HG03039 (cell line): ENCODE data around the gene NSMCE1.

Source experiments
- ATAC-seq: cut with Tn5 transposase; IDR thresholded peaks from one replicate; pipeline ENCODE4 v1.9.1; 2021; ENCODE audit warnings: mild to moderate bottlenecking, moderate library complexity; ENCODE audit not compliant: unreplicated experiment

The NSMCE1 gene, protein sequence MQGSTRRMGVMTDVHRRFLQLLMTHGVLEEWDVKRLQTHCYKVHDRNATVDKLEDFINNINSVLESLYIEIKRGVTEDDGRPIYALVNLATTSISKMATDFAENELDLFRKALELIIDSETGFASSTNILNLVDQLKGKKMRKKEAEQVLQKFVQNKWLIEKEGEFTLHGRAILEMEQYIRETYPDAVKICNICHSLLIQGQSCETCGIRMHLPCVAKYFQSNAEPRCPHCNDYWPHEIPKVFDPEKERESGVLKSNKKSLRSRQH

GRCh38 chr16:27268376-27269299 is at the start of gene NSMCE1:
NSMCE1 (minus strand) TSS chr16:27268772; CDS start chr16:27257570, 11,202 bp downstream.
- peak; percentile 87 for ATAC-seq

GRCh38 chr16:27317738-27318391 is 49.3 kb upstream of the NSMCE1 start:
- ATAC-seq: no peak

DNA sequence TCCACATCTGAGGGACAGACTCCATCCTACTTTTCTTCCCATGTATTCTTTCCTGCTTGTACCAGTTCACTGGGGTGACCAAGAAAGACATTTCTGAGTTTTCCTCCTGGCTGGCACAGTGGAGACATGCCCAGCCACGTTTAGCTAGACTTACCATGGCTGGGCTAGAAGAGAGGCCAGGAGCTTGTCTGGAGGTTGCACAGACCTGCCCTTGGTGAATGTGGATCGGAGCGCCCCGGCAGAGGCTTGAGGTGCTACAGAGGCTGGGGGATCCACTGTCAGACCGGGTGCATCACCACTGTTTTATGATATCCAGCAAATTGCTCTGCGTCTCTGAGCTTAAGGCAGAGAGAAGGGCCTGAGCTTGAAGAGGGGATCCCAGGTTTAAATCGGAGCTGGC is 48.7 kb upstream of the NSMCE1 start:
- ATAC-seq: no peak

- no peak for ATAC-seq
Observed at GRCh38 chr16:27316038-27316680, 47.6 kb upstream of the NSMCE1 start.

GRCh38 chr16:27315333-27316037 is 46.9 kb upstream of the NSMCE1 start:
- ATAC-seq: no peak

DNA sequence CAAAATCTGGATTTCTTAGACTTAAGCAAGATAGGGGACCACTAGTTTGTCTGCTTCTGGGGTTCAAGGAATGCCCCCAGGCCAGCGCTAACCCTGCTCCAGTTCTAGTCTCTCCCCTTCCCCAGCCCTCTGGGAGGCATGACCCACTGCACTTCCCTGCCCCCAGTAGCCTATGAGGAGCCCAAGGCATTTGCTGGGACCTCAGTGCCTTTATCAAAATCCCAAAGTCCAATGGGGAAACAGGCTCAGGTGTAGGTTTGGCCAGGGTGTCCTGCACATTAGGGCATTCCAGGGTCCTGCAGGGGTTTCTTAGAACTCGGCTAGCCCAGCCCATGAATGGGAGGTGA is 46.4 kb upstream of the NSMCE1 start:
- ATAC-seq: no peak

- no peak for ATAC-seq
Observed at GRCh38 chr16:27314161-27314723, 45.7 kb upstream of the NSMCE1 start.

DNA sequence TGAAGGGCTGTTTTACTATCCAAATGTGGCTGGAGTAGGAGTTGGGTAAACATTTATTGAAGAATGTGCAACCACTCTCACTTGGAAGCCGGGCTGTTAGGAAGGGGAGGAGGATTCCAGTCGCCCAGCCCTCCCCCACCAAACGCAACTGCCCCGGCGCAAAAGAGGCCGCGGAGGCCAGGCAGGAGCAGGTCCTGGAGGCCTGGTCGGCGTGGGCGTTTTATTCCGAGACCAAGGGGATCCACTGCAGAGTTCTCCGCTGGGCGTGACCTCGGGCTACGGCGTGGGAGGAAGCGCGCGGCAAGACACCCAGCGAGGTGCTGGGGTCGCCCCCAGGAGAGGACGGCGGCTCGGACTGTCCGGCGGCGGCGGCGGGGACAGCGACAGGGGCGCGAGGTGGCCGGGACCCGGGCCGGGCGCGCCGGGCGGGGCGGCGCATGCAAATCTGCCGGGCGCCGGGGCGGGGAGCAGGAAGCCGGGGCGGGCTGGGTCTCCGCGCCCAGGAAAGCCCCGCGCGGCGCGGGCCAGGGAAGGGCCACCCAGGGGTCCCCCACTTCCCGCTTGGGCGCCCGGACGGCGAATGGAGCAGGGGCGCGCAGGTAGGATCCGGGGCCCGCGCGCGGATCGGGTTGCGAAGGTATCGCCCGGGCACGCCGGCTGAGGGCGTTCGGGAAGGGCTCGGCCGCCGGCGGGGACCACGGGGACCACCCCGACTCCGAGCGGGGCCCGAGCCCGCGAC is 45.0 kb upstream of the NSMCE1 start, which contains the start of gene IL4R:
IL4R (plus strand) TSS at position 553 of the 739 bp plus-strand sequence. CDS start 26,230 bp downstream, outside the sequence.
- no peak for ATAC-seq

GRCh38 chr16:27312580-27313421 is 44.2 kb upstream of the NSMCE1 start:
- no peak for ATAC-seq

DNA sequence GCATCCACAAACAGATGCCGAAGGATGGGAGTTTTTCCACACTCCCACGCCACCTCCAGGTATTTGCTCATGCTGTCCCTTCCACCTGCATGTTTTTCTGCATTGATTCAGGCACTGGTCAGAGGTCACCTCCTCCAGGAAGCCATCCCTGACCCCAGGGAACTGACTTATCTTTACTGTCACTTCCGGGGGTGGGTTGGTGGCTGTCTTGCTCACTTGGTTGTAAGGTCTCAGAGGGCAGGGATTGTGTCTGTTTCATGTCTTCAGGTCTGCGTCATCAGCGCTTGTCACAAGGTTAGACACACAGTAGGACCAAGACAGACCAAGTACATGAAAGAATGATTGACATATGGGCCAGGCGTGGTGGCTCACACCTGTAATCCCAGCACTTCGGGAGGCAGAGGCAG is 43.3 kb upstream of the NSMCE1 start:
- no peak for ATAC-seq

- ATAC-seq: no peak
Observed at GRCh38 chr16:27311448-27311830, 42.9 kb upstream of the NSMCE1 start.

DNA sequence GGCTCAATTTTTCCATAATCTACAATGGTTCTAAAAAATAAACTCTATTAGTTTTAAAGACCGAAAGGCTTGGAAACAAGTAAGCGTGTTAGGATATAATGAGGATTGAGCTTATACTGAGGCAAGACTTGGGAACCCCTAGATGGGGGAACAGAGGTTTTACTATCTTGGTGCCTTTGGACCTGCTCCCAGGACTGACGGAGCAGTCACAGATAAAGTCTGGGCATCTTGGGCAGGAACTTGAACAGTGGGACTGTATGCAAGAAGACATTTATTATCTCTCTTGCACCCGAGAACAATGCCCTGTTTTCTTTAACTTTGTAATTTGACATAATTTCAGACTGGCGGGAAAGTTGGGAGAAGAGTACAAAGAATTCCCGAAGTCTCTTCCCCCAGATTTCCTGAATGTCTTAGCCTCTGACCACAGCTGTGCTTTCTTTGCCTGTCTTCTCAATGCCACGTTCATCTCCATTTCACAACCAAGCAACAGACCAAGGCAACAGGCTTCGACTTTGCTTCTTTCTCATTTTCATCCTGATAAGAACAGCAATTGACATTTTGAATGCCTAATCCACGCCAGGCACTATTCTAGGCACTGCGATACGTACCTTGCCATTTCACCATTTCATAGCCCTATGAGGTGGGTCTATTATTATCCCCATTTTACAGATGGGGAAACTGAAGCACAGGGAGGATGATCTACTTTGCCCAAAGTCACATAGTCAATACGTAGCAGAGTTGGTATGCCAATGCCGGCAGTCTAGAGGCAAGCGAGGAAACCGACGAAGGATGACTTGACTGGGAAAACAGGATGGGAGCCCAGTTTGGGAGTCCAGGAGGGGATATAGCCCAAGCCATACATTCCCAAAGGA is 42.2 kb upstream of the NSMCE1 start:
- ATAC-seq: no peak

- no peak for ATAC-seq
Observed at GRCh38 chr16:27308792-27309191, 40.2 kb upstream of the NSMCE1 start.

DNA sequence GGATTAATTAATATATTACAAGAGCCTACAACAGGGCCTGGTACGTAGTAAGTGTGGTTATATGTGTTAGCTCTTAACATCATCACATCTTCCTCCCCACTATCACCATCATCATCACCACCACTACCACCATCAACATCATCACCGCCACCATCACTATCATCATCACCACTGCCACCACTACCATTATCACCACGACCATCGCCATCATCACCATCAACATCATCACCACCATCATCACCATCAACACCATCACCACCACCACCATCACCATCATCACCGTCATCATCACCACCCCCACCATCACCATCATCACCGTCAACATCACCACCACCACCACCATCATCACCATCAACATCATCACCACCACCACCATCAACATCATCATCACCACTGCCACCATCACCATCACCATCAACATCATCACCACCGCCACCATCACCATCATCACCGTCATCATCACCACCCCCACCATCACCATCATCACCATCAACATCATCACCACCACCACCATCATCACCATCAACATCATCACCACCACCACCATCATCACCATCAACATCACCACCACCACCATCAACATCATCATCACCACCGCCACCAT is 37.4 kb upstream of the NSMCE1 start:
- ATAC-seq: no peak

GRCh38 chr16:27304881-27305745 is 36.5 kb upstream of the NSMCE1 start:
- ATAC-seq: no peak

- no peak for ATAC-seq
Observed at GRCh38 chr16:27304102-27304501, 35.5 kb upstream of the NSMCE1 start.
